GM12878 (cell line): ENCODE results near the gene B3GNT7.

Experiments used
- CHD4 ChIP-seq: fragments of 200-600 bp; sonication (generic); IDR thresholded peaks from 2 replicates; pipeline ENCODE4 v1.6.1; 2016; ENCODE audit warnings: mild to moderate bottlenecking
- CTCF ChIP-seq, 3 experiments: IDR thresholded peaks in 2 of 3; conservative IDR thresholded peaks in 1 of 3; 2 replicates each; pipeline ENCODE4 v1.5.1; 2011; ENCODE audit warnings: low read depth in 3 of 3, low read length in 3 of 3, mild to moderate bottlenecking in 3 of 3, control low read depth in 2 of 3, moderate library complexity in 2 of 3, inconsistent platforms in 1 of 3, mixed read lengths in 1 of 3; ENCODE audit not compliant: control insufficient read depth in 2 of 3, insufficient read depth in 1 of 3; ENCODE audit errors: extremely low read depth in 1 of 3
- E2F4 ChIP-seq: IDR thresholded peaks from 2 replicates; pipeline ENCODE4 v1.6.1; 2012; ENCODE audit warnings: low read depth, low read length, improper control_type of control experiment
- EZH2 ChIP-seq: IDR thresholded peaks from 2 replicates; pipeline ENCODE4 v1.6.1; 2012; ENCODE audit warnings: low read depth, mild to moderate bottlenecking, control low read depth, inconsistent platforms, low read length, borderline replicate concordance; ENCODE audit not compliant: control insufficient read depth
- KAT2A ChIP-seq: conservative IDR thresholded peaks from 2 replicates; pipeline ENCODE4 v1.6.1; 2011; ENCODE audit warnings: low read depth, low read length; ENCODE audit not compliant: control insufficient read depth
- POLR2A ChIP-seq: IDR thresholded peaks from 2 replicates; pipeline ENCODE4 v1.6.1; 2011; ENCODE audit warnings: low read depth, mild to moderate bottlenecking, low read length
- SREBF2 ChIP-seq: IDR thresholded peaks from 2 replicates; pipeline ENCODE4 v1.6.1; 2012; ENCODE audit warnings: mild to moderate bottlenecking, low read length
- SRF ChIP-seq, 2 experiments: IDR thresholded peaks; 2 replicates each; pipeline ENCODE4 v1.6.1; 2011; ENCODE audit warnings: low read depth in 2 of 2, low read length in 2 of 2, mild to moderate bottlenecking in 1 of 2, moderate library complexity in 1 of 2
- YY1 ChIP-seq: IDR thresholded peaks from 2 replicates; pipeline ENCODE4 v1.6.1; 2011; ENCODE audit warnings: low read depth, mild to moderate bottlenecking, low read length
- ZNF217 ChIP-seq: fragments of 450-650 bp; IDR thresholded peaks from 2 replicates; pipeline ENCODE4 v1.6.1; 2017; ENCODE audit warnings: antibody characterized with exemption, mild to moderate bottlenecking

DNA sequence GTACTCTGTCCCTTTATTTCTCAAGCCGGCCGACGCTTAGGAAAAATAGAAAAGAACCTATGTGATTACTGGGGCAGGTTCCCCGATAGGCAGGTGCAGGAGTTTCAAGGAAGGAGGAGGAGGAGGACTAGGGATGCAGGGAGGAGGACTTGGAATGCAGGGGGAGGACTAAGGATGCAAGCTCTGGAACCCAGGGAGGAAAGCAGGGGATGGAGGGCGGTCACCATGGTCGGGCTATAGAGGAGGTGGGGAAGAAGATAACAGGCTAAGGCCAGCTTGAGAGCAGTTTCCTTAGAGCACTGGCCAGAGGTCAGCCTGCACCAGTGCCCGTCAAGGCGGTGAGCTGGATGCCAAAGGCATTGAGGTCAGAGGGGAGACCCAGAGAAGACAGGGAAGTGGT is 18.7 kb upstream of the B3GNT7 start:
- TF ChIP-seq SREBF2 = no peak
- no peak for TF ChIP-seq CHD4
- no peak for TF ChIP-seq E2F4
- TF ChIP-seq YY1 = no peak
- no peak for TF ChIP-seq SRF (IDR thresholded peaks at IDR 0.05; ENCODE audit: low read depth in 2 of 2, low read length in 2 of 2)
- no peak for TF ChIP-seq KAT2A
- no peak for TF ChIP-seq EZH2
- TF ChIP-seq CTCF (IDR thresholded peaks at IDR 0.05 in 2 of 3, conservative IDR thresholded peaks at IDR 0.05 in 1 of 3; ENCODE audit: control insufficient read depth in 2 of 3, extremely low read depth in 1 of 3, insufficient read depth in 1 of 3, low read depth in 3 of 3, low read length in 3 of 3) = no peak
- no peak for TF ChIP-seq POLR2A
- no peak for TF ChIP-seq ZNF217
